ENCODE measurements around the gene TFDP1.

TFDP1 gene

GRCh38 chr13:113599391-113599790, 14.8 kb downstream of the TFDP1 start:
- no peak for DNase-seq

DNA sequence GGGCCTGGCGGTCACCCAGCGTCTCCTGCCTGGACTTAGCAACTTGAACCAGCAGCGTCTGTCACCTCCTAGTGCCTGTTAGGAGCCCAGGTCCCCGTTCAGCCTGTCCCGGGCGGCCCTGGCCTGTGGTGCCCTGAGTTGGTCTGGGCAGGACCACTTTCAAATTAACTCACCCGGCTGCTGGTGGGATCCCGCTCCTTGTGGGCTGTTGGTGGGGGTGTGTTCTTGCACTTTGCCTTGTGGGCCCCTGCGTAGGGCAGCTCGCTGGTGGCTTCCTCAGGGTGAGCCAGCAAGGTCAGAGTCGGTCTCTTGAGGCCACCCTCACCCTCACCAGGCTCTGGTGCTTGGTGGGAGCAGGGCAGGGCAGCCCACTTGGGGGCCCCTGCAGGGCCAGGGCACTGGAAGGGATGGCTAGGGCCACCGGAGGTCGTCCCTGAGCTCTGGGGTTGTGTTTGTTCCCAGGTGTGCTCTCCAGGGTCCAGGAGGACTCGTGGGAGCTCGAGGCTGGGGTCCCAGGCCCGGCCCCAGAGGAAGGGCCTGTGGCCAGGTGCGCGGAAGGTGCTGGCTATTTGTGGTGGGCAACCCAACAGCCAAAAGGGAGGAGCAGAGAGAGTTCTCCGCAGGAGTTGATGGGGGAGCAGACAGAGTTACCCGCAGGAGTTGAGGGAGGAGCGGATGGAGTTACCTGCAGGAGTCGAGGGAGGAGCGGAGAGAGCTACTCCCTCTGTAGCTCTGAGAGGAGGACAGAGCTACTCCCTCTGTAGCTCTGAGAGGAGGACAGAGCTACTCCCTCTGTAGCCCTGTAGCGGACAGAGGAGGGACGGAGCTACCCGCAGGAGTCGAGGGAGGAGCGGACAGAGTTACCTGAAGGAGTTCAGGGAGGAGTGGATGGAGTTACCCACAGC, 16.9 kb downstream of the TFDP1 start:
- no peak for DNase-seq

DNA sequence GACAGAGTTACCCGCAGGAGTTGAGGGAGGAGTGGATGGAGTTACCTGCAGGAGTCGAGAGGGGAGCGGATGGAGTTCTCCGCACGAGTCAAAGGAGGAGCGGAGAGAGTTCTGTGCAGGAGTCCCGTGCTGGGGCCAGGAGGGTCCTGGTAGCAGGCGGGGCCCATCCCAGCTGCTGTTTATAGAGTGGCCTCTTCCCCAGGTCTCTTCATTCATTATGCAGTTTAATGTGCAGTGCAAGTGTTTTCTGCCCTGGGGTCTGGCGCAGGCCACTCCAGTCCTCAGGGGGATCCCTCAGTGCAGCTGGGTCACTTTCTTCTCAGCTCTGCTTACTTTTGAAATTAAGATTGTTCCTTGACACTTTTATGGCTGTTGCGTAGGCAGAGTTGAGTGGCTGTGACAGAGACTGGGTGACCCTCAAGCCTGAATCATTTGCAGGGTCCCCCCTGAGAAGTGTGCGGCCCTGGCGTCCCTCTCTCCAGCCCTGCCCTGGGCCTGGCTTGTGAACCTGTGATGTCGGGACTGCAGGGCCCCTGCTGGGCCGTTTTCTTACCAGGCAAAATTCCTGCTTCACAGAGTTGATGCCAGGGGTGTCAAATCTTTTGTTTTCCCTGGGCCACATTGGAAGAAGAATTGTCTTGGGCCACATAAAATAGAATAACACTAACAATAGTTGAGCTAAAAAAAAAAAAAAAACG, 17.9 kb downstream of the TFDP1 start:
- DNase-seq = no peak

- DNase-seq = no peak
Measured at GRCh38 chr13:113603116-113603710, 18.7 kb downstream of the TFDP1 start.

DNA sequence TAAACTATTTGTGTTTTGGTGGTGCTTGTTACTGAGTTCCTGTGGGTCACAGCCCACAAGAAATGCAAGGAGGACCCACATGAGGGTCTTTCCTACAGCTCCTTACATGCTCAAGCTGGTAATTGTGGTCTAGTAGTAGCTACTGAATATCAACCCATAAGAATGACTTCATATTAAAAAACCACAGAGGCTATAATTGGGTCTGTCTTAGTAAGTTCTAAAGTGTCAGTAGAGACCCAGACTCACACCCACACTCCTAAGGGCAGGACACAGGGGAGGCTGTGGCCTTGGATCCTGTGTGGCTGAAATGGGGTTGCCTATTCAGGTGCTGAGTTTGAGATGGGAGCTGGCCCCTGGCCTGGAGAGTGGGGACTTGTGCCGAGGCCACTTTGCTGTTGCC, 19.6 kb downstream of the TFDP1 start:
- DNase-seq = no peak

DNA sequence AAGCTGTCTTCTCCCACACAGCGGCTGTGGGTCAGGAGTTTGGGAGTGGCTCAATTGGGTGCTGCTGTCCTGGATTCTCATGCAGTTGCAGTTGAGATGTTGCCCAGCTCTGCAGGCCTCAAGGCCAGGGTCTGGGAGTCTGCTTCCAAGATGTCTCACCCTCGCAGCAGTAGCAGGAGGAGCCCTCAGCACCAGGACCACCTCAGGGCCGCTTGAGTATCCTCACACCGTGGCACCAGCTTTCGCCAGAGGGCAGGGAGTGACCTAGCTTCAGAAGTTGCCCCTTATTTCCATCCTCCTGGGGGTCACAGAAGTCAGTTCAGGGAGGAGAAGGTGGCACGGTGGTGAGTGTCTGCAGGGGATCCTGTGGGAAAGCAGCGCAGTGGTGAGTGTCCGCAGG, 20.9 kb downstream of the TFDP1 start:
- no peak for DNase-seq

DNA sequence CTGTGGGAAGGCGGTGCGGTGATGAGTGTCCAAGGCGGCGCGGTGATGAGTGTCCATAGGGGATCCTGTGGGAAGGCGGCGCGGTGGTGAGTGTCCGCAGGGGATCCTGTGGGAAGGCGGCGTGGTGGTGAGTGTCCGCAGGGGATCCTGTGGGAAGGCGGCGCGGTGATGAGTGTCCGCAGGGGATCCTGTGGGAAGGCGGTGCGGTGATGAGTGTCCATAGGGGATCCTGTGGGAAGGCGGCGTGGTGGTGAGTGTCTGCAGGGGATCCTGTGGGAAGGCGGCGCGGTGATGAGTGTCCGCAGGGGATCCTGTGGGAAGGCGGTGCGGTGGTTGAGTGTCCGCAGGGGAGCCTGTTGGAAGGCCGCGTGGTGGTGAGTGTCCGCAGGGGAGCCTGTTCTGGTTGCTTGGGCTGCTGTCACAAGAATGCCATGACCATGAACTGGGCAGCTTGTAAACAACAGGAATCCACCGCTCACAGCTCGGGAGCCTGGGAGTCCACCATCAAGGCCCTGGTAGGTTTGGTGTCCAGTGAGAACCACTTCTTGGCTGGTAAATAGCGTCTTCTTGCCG, 21.4 kb downstream of the TFDP1 start:
- no peak for DNase-seq

DNA sequence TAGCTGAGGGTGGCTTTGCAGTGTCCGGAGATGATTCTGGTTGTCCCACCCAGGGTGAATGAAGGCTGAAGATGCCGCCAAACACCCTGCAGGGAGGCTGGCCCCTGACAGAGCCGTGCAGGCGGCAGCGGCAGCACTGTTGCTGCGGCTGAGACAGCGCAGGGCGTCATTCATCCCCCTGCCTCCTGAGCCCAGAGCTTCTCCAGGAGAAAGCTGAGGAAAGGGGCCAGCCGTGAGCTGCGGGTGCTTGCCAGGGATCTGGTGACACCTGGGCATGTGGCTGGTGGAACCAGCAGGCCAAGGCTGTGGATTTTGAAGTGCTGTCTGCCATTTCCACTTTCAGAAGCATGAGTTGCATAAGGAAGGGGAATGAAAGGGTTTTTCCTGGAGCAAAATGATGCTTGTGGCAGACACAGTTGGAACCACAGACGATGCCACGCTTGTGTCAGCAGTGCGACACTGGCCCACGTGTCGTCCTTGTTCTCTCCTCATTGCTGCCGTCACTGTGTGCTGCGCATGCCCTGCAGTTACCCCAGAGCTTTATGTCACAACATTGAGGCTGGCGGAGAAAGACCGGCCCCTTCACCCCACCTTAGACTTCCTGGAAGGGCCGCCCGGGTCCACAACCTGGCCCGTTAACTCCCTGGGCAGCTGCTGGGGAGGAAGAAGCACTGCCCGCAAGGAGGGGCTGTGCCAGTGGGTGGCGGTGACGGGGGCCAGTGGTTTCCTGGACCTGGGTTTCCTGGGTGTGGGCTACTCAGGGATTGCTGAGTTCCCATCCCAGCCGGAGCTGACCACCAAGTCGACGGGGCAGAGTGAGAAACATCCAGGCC, 22.7 kb downstream of the TFDP1 start:
- DNase-seq = no peak

GRCh38 chr13:113607889-113608635, 23.5 kb downstream of the TFDP1 start:
- no peak for DNase-seq

DNA sequence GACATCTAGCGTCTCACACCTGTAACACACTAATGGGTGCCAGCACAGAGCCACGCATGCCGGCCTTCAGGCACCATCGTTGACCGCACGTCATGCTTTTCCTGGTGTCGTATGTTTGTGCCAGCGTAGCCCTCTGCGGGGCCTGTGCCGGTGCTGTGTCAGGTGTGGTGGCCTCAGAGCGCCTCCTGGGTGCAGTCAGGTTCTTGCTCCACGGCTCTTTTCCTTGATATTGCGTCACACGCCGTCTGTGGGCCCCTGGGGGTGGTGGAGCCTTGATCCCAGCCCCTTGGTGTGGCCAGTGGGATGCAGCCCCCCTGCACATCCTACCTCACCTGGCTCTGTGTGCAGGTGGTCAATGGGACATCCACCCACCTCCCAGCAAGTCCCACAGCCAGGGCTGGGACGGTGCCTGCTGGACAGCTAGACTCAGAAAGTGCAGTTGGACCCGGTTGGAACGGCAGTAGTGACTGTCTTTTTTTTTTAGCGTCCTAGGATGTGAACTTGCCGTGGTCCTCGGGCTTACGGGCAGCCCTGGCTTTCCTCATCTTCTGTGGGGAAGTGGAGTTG, 24.5 kb downstream of the TFDP1 start:
- no peak for DNase-seq

- no peak for DNase-seq
Measured at GRCh38 chr13:113609616-113610015, 25.1 kb downstream of the TFDP1 start.

GRCh38 chr13:113610266-113610665, 25.7 kb downstream of the TFDP1 start:
- DNase-seq = no peak

DNA sequence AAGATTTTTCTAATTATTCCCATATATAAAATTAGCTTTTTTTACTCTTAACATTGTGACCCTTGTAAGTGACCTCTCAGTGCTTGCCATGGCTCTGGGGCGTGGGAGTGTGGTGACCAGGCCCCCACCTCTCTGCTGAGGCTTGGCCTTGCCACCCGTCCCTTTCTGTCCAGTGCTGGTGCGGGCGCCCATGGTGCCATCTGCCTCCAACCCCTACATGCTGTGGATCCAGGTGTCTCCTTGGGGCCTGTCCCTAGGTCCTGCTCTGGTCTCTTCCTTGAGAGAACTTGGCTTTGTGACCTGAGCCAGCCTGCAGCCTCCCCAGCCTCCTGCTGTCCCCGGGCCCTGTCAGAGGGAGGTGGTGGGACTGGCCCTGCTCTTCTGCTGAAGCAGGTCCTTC, 27.4 kb downstream of the TFDP1 start:
- no peak for DNase-seq

GRCh38 chr13:113612607-113613006, 28.1 kb downstream of the TFDP1 start:
- no peak for DNase-seq

GRCh38 chr13:113613789-113614379, 29.3 kb downstream of the TFDP1 start:
- no peak for DNase-seq

DNA sequence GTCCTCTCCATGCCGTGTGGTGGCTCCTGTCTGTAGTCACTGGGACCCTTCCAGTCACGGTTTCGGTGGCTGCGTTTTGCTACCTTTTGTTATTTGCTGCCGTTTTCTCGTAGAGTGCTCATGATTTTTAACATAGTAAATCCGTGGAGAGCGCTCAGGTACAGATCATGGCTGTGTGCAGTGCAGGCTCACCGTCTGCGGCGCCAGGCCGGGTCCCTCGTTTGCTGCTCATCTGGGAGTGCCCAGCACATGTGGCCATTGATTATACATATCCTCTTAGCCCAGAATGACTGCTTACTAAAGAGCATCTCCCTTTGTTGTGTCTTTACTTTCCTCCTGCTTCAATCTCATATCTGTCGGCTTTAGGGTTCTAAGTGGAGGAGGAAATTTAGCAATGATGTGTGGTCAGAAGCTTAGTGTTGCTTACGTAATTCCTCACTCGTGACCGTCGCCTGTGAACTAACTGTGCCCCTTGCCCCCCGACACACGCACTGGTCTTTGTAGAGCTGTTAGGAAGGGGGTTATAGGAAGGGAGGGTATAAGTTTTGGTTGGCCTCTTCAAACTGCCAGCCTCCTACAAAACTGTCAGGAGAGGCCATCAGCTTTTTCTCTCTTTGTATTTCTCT, 31.8 kb downstream of the TFDP1 start:
- DNase-seq = no peak

DNA sequence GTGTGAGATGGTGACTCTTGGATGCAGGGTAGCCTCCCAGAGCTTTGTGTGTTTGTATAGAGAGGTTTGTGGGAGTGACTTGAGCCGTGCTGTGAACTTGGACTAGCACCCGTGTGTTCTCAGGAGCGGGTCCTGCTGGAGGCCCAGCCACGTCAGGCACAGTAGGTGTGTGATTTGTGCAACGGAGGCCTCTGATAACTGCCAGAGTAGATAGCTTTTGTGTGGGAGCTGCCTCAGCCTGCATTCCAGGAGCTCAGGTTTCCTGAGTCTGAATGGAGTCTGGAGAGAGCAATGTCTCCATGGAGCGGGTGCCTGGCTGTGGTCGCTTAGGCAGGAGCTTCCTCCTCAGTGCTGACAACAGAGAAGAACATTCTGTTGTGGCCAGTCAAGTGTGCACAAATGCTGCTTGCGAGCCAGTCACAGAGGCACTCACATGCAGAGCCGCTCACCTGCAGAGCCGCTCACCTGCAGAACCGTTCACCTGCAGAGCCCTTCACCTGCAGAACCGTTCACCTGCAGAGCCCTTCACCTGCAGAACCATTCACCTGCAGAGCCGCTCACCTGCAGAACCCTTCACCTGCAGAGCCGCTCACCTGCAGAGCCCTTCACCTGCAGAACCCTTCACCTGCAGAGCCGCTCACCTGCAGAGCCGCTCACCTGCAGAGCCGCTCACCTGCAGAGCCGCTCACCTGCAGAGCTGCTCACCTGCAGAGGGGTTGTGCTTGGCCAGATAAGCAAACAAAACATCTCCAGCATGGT, 32.6 kb downstream of the TFDP1 start:
- peak in 1 of 3 experiments; percentile 87 for DNase-seq

GRCh38 chr13:113617961-113618360, 33.4 kb downstream of the TFDP1 start:
- no peak for DNase-seq

- peak in 1 of 3 experiments; percentile 50 for DNase-seq
Measured at GRCh38 chr13:113618455-113618854, 33.9 kb downstream of the TFDP1 start.
